Amniotic epithelial cell (primary cell): ENCODE data around the gene CCSER2.
"Not testable (repeated sequence)": the region's sequence is repeated elsewhere in the genome, so short reads cannot be mapped to it uniquely, and the experiment has no call there.

ENCODE experiments used
- DNase-seq: peaks from one replicate; pipeline ENCODE4 v3.0.0-alpha.2; 2010; ENCODE audit warnings: low read depth

The CCSER2 gene

GRCh38 chr10:84347575-84348002 lies 19.2 kb downstream of the CCSER2 start:
- not testable (repeated sequence) for DNase-seq

- peak; percentile 56 for DNase-seq
Observed at GRCh38 chr10:84348447-84348846, 20.1 kb downstream of the CCSER2 start.

- DNase-seq: peak; percentile 55
Observed at GRCh38 chr10:84348860-84349259, 20.5 kb downstream of the CCSER2 start.

GRCh38 chr10:84352251-84352842 lies 24.0 kb downstream of the CCSER2 start:
- peak; percentile 63 for DNase-seq

- DNase-seq: no peak
Observed at GRCh38 chr10:84353052-84353803, 24.8 kb downstream of the CCSER2 start.

- DNase-seq: no peak
Observed at GRCh38 chr10:84354623-84355022, 26.2 kb downstream of the CCSER2 start.

- no peak for DNase-seq
Observed at GRCh38 chr10:84355106-84355505, 26.7 kb downstream of the CCSER2 start.

- DNase-seq: no peak
Observed at GRCh38 chr10:84356928-84357327, 28.5 kb downstream of the CCSER2 start.

- DNase-seq: no peak
Observed at GRCh38 chr10:84358743-84359142, 30.4 kb downstream of the CCSER2 start.

- DNase-seq: no peak
Observed at GRCh38 chr10:84360637-84361365, 32.4 kb downstream of the CCSER2 start.

- peak; percentile 64 for DNase-seq
Observed at GRCh38 chr10:84365335-84365881, 37.0 kb downstream of the CCSER2 start.

- DNase-seq: no peak
Observed at GRCh38 chr10:84366041-84366440, 37.7 kb downstream of the CCSER2 start.

- no peak for DNase-seq
Observed at GRCh38 chr10:84367256-84367655, 38.9 kb downstream of the CCSER2 start.

GRCh38 chr10:84368828-84369227 lies 40.4 kb downstream of the CCSER2 start:
- DNase-seq: no peak

GRCh38 chr10:84370283-84370682 lies 41.9 kb downstream of the CCSER2 start:
- peak; percentile 41 for DNase-seq

- DNase-seq: no peak
Observed at GRCh38 chr10:84371944-84372343, 43.6 kb downstream of the CCSER2 start.

- DNase-seq: no peak
Observed at GRCh38 chr10:84373000-84373399, 44.6 kb downstream of the CCSER2 start.

- no peak for DNase-seq
Observed at GRCh38 chr10:84374455-84374854, 46.1 kb downstream of the CCSER2 start.

- peak; percentile 58 for DNase-seq
Observed at GRCh38 chr10:84375011-84375410, 46.6 kb downstream of the CCSER2 start.

- no peak for DNase-seq
Observed at GRCh38 chr10:84375881-84376280, 47.5 kb downstream of the CCSER2 start.

- DNase-seq: no peak
Observed at GRCh38 chr10:84388148-84388547, 59.8 kb downstream of the CCSER2 start.

- DNase-seq: no peak
Observed at GRCh38 chr10:84390364-84390763, 62.0 kb downstream of the CCSER2 start.

- no peak for DNase-seq
Observed at GRCh38 chr10:84391326-84391725, 62.9 kb downstream of the CCSER2 start.
